ENCODE results near the gene LSM12.

The LSM12 gene

GRCh38 chr17:44006598-44007345 is 59.7 kb downstream of the LSM12 start:
- Histone ChIP-seq H3K4me1 (ENCODE audit: insufficient read depth, low read length) (peaks cover 22% of the 10 kb centered on the region), H2AFZ (ENCODE audit: low read depth, low read length) (peak overlapping the region; percentile 70), H3K9ac (ENCODE audit: low read depth, low read length) (peak overlapping the region; percentile 26; the same call in 1 of the 2 replicates), H4K20me1 (ENCODE audit: insufficient read depth, low read length) (no peaks in the 10 kb centered on the region; the same call in none of the 2 replicates), H3K27me3 (ENCODE audit: insufficient read depth, low read length, poor library complexity) (no peaks in the 10 kb centered on the region), H3K4me3 (ENCODE audit: low read depth in 1 of 2, low read length in 2 of 2) (peak overlapping the region in 1 of 2 experiments; percentile 50; a peak in 2 of 4 replicates), H3K27ac (ENCODE audit: low read length) (no peak overlapping the region), H3K79me2 (ENCODE audit: insufficient read depth, low read length) (no peaks in the 10 kb centered on the region), H3K9me3 (ENCODE audit: insufficient read depth, low read length, severe bottlenecking) (no peaks in the 10 kb centered on the region), H3K36me3 (ENCODE audit: insufficient read depth, low read length) (no peaks in the 10 kb centered on the region), H3K4me2 (ENCODE audit: insufficient read depth, low read length) (peak overlapping the region; percentile 65)
- TF ChIP-seq EZH2 (IDR thresholded peaks at IDR 0.05; ENCODE audit: borderline replicate concordance, low read depth, low read length, severe bottlenecking): no peak
- TF ChIP-seq, protein P1, sequence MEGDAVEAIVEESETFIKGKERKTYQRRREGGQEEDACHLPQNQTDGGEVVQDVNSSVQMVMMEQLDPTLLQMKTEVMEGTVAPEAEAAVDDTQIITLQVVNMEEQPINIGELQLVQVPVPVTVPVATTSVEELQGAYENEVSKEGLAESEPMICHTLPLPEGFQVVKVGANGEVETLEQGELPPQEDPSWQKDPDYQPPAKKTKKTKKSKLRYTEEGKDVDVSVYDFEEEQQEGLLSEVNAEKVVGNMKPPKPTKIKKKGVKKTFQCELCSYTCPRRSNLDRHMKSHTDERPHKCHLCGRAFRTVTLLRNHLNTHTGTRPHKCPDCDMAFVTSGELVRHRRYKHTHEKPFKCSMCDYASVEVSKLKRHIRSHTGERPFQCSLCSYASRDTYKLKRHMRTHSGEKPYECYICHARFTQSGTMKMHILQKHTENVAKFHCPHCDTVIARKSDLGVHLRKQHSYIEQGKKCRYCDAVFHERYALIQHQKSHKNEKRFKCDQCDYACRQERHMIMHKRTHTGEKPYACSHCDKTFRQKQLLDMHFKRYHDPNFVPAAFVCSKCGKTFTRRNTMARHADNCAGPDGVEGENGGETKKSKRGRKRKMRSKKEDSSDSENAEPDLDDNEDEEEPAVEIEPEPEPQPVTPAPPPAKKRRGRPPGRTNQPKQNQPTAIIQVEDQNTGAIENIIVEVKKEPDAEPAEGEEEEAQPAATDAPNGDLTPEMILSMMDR (IDR thresholded peaks at IDR 0.05; ENCODE audit: borderline replicate concordance, extremely low read depth, low read length, poor library complexity, severe bottlenecking): peak; percentile 45
- DNase-seq: peak; percentile 96
- peak; percentile 92 for ATAC-seq (ENCODE audit: insufficient read depth, low read depth)

- peak overlapping the region; percentile 70 for H2AFZ ChIP-seq (ENCODE audit: low read depth, low read length)
Observed at GRCh38 chr17:44006272-44006597, 60.2 kb downstream of the LSM12 start.

DNA sequence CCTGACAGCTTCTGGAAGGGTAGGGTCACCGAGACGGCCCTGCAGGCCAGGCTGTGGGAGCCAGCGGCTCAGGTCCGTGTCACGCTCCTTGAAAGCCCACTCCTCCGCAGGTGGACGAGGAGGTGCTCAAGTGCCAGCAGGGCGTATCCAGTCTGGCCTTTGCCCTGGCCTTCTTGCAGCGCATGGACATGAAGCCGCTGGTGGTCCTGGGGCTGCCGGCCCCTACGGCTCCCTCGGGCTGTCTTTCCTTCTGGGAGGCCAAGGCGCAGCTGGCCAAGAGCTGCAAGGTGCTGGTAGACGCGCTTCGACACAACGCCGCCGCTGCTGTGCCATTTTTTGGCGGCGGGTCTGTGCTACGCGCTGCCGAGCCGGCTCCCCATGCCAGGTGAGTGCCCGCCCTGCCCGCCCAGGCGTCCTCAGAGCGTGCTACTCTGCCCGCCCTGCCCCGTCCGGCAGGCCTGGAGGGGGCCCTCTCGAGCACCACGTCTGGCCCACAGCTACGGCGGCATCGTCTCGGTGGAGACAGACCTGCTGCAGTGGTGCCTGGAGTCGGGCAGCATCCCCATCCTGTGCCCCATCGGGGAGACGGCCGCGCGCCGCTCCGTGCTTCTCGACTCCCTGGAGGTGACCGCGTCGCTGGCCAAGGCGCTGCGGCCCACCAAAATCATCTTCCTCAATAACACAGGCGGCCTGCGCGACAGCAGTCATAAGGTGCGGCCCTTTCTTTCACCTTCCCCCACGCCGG is 60.8 kb downstream of the LSM12 start:
- no peak overlapping the region for H3K4me3 ChIP-seq (ENCODE audit: low read depth in 1 of 2, low read length in 2 of 2)
- H3K4me1 ChIP-seq (ENCODE audit: insufficient read depth, low read length): peaks cover 22% of the 10 kb centered on the region
- H3K9ac ChIP-seq (ENCODE audit: low read depth, low read length): no peak overlapping the region

More at GRCh38 chr17:44006272-44006597, 60.2 kb downstream of the LSM12 start:
- TF ChIP-seq EZH2 (IDR thresholded peaks at IDR 0.05; ENCODE audit: borderline replicate concordance, low read depth, low read length, severe bottlenecking): no peak
- TF ChIP-seq, protein P1 (IDR thresholded peaks at IDR 0.05; ENCODE audit: borderline replicate concordance, extremely low read depth, low read length, poor library complexity, severe bottlenecking): no peak
- Histone ChIP-seq H3K9ac (ENCODE audit: low read depth, low read length) (peak overlapping the region; percentile 26; the same call in 1 of the 2 replicates), H3K4me3 (ENCODE audit: low read depth in 1 of 2, low read length in 2 of 2) (peak overlapping the region in 1 of 2 experiments; percentile 50; a peak in 2 of 4 replicates), H3K36me3 (ENCODE audit: insufficient read depth, low read length) (no peaks in the 10 kb centered on the region), H4K20me1 (ENCODE audit: insufficient read depth, low read length) (no peaks in the 10 kb centered on the region; the same call in none of the 2 replicates), H3K9me3 (ENCODE audit: insufficient read depth, low read length, severe bottlenecking) (no peaks in the 10 kb centered on the region), H3K27me3 (ENCODE audit: insufficient read depth, low read length, poor library complexity) (no peaks in the 10 kb centered on the region), H3K4me1 (ENCODE audit: insufficient read depth, low read length) (peaks cover 22% of the 10 kb centered on the region), H3K27ac (ENCODE audit: low read length) (no peak overlapping the region), H3K79me2 (ENCODE audit: insufficient read depth, low read length) (no peaks in the 10 kb centered on the region), H3K4me2 (ENCODE audit: insufficient read depth, low read length) (peak overlapping the region; percentile 65)
- ATAC-seq (ENCODE audit: insufficient read depth, low read depth) (no peak), DNase-seq (no peak)

More for the DNA sequence above, 60.8 kb downstream of the LSM12 start:
- H3K9me3 ChIP-seq (ENCODE audit: insufficient read depth, low read length, severe bottlenecking): no peaks in the 10 kb centered on the region
- no peak overlapping the region; the same call in 1 of the 2 replicates for H3K4me2 ChIP-seq (ENCODE audit: insufficient read depth, low read length)
- H3K36me3 ChIP-seq (ENCODE audit: insufficient read depth, low read length): no peaks in the 10 kb centered on the region
- TF ChIP-seq, protein P1 (IDR thresholded peaks at IDR 0.05; ENCODE audit: borderline replicate concordance, extremely low read depth, low read length, poor library complexity, severe bottlenecking): no peak
- TF ChIP-seq EZH2 (IDR thresholded peaks at IDR 0.05; ENCODE audit: borderline replicate concordance, low read depth, low read length, severe bottlenecking): no peak
- no peaks in the 10 kb centered on the region for H3K79me2 ChIP-seq (ENCODE audit: insufficient read depth, low read length)
- H3K27me3 ChIP-seq (ENCODE audit: insufficient read depth, low read length, poor library complexity): no peaks in the 10 kb centered on the region
- DNase-seq: no peak
- no peak for ATAC-seq (ENCODE audit: insufficient read depth, low read depth)
- H2AFZ ChIP-seq (ENCODE audit: low read depth, low read length): no peak overlapping the region
- H4K20me1 ChIP-seq (ENCODE audit: insufficient read depth, low read length): no peaks in the 10 kb centered on the region; the same call in none of the 2 replicates
- H3K27ac ChIP-seq (ENCODE audit: low read length): no peak overlapping the region

Data from DND-41 (cell line).